ENCODE data around the gene ANKMY1. TPM values are rescaled to one million over a fixed set of nuclear protein-coding genes. Genes with fewer than 3 reads are reported as not detected.
A peak's percentile ranks its signal among the peaks of the same experiment; 100 is the strongest.

ANKMY1 gene
- total RNA-seq, 1 experiment from 2014 or later: 85.7 TPM

- Histone ChIP-seq H3F3A (ENCODE audit: insufficient read depth, low read depth) (peaks cover 44% of the 10 kb centered on the region), H3K27ac (peak overlapping the region; percentile 84), H3K27me3 (ENCODE audit: insufficient read depth, low read depth) (no peaks in the 10 kb centered on the region), H3K4me3 (peak overlapping the region; percentile 2; the same call in 1 of the 2 replicates), H3K36me3 (ENCODE audit: low read depth) (no peaks in the 10 kb centered on the region), H3K9me2 (ENCODE audit: insufficient read depth) (no peaks in the 10 kb centered on the region), H3K79me2 (ENCODE audit: low read depth) (peaks cover 17% of the 10 kb centered on the region), H3K9me3 (ENCODE audit: insufficient read depth, low read depth) (no peaks in the 10 kb centered on the region), H2AFZ (no peak overlapping the region), H3K4me2 (peak overlapping the region; percentile 72), H4K20me1 (ENCODE audit: insufficient read depth) (peaks cover 16% of the 10 kb centered on the region), H3K4me1 (replicated peaks; ENCODE audit: insufficient read depth) (peaks cover 64% of the 10 kb centered on the region)
- CTCF ChIA-PET: interaction anchor here (0.6 to 1.3 kb wide), 3 partner anchors 86 to 222 kb away, joined by 5 to 20 read pairs (median 10); no protein-coding TSS in a partner anchor
- peak in 1 of 2 experiments; percentile 86 for DNase-seq
- TF ChIP-seq EZH2 (IDR thresholded peaks at IDR 0.05; ENCODE audit: low read depth): no peak
- TF ChIP-seq, protein P1, sequence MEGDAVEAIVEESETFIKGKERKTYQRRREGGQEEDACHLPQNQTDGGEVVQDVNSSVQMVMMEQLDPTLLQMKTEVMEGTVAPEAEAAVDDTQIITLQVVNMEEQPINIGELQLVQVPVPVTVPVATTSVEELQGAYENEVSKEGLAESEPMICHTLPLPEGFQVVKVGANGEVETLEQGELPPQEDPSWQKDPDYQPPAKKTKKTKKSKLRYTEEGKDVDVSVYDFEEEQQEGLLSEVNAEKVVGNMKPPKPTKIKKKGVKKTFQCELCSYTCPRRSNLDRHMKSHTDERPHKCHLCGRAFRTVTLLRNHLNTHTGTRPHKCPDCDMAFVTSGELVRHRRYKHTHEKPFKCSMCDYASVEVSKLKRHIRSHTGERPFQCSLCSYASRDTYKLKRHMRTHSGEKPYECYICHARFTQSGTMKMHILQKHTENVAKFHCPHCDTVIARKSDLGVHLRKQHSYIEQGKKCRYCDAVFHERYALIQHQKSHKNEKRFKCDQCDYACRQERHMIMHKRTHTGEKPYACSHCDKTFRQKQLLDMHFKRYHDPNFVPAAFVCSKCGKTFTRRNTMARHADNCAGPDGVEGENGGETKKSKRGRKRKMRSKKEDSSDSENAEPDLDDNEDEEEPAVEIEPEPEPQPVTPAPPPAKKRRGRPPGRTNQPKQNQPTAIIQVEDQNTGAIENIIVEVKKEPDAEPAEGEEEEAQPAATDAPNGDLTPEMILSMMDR (conservative IDR thresholded peaks at IDR 0.05): no peak
- intact Hi-C loops (cut with micrococcal nuclease; ENCODE audit: unreplicated experiment): loop anchor here (1.0 to 10.0 kb wide), 4 partner anchors 86 to 443 kb away; no protein-coding TSS in a partner anchor
- TSS peak; percentile 53 for BruUV-seq (replicated peaks)
- POLR2A ChIA-PET (ENCODE audit: unreplicated experiment): interaction anchor here (0.5 to 1.3 kb wide), 5 partner anchors 17 to 130 kb away, joined by 3 to 20 read pairs (median 6); partner anchors contain the start of gene CAPN10
Observed at GRCh38 chr2:240455647-240456446, 101.9 kb downstream of the ANKMY1 start.

GRCh38 chr2:240455272-240455646 is 102.5 kb downstream of the ANKMY1 start:
- DNase-seq: no peak
- BruUV-seq (replicated peaks): no TSS peak

More at GRCh38 chr2:240455272-240455646, 102.5 kb downstream of the ANKMY1 start:
- H4K20me1 ChIP-seq (ENCODE audit: insufficient read depth): peaks cover 17% of the 10 kb centered on the region
- H3K4me3 ChIP-seq: no peak overlapping the region; the same call in 1 of the 2 replicates
- intact Hi-C loops (cut with micrococcal nuclease; ENCODE audit: unreplicated experiment): loop anchor here (10.0 kb wide), 1 partner anchor 390 kb away; no protein-coding TSS in a partner anchor
- no peaks in the 10 kb centered on the region for H3K9me3 ChIP-seq (ENCODE audit: insufficient read depth, low read depth)
- POLR2A ChIA-PET (ENCODE audit: unreplicated experiment): interaction anchor here (0.5 to 0.7 kb wide), 4 partner anchors 18 to 84 kb away, joined by 3 to 44 read pairs (median 13); no protein-coding TSS in a partner anchor
- H3K4me1 ChIP-seq (replicated peaks; ENCODE audit: insufficient read depth): peaks cover 64% of the 10 kb centered on the region
- TF ChIP-seq, protein P1 (conservative IDR thresholded peaks at IDR 0.05): no peak
- TF ChIP-seq EZH2 (IDR thresholded peaks at IDR 0.05; ENCODE audit: low read depth): no peak
- peaks cover 17% of the 10 kb centered on the region for H3K79me2 ChIP-seq (ENCODE audit: low read depth)
- H3K4me2 ChIP-seq: peak overlapping the region; percentile 72
- H2AFZ ChIP-seq: no peak overlapping the region
- no peaks in the 10 kb centered on the region for H3K9me2 ChIP-seq (ENCODE audit: insufficient read depth)
- no peak overlapping the region for H3K27ac ChIP-seq
- H3F3A ChIP-seq (ENCODE audit: insufficient read depth, low read depth): peaks cover 47% of the 10 kb centered on the region
- H3K27me3 ChIP-seq (ENCODE audit: insufficient read depth, low read depth): no peaks in the 10 kb centered on the region
- CTCF ChIA-PET: interaction anchor here (0.9 to 1.3 kb wide), 3 partner anchors 85 to 200 kb away, joined by 3 to 20 read pairs (median 5); no protein-coding TSS in a partner anchor
- H3K36me3 ChIP-seq (ENCODE audit: low read depth): no peaks in the 10 kb centered on the region
